Measurements from ENCODE around the gene TMX4.

Gene TMX4

DNA sequence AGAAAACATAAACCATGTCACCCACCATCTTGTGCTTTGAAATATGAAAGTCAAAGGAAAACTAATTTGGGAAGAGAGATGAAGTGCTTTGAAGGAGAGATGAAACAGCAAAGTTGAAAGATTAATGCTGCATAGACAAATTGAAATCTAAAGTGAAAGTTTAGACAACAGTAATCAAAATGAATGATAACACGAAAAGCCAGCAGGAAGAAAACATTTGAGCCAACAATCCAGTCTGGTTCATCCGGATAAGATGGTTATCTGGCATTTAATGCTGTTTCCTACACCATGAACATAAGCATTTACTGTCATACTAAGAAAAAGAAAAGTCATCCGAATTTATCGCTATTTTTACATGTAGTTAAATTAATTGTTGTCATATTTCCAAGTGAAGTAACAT is 79.9 kb downstream of the TMX4 start:
- TF ChIP-seq JUND (IDR thresholded peaks at IDR 0.05; ENCODE audit: low read depth), result no peak
- in situ Hi-C loops (cut with HindIII; ENCODE audit: low pct_unique_long_range_greater_than_20kb, low sequenced_read_pairs), result no loop called here
- DNase-seq (ENCODE audit: low read depth in 1 of 2, low spot score in 1 of 2), result no peak

GRCh38 chr20:7938058-7938457 is 81.5 kb downstream of the TMX4 start:
- no peak for DNase-seq (ENCODE audit: low read depth in 1 of 2, low spot score in 1 of 2)
- in situ Hi-C loops (cut with HindIII; ENCODE audit: low pct_unique_long_range_greater_than_20kb, low sequenced_read_pairs), result no loop called here
- TF ChIP-seq JUND (IDR thresholded peaks at IDR 0.05; ENCODE audit: low read depth), result no peak

- DNase-seq (ENCODE audit: low read depth in 1 of 2, low spot score in 1 of 2), result no peak
- in situ Hi-C loops (cut with HindIII; ENCODE audit: low pct_unique_long_range_greater_than_20kb, low sequenced_read_pairs), result no loop called here
- no peak for TF ChIP-seq JUND (IDR thresholded peaks at IDR 0.05; ENCODE audit: low read depth)
These were observed 82.2 kb downstream of the TMX4 start for GRCh38 chr20:7937328-7937727.

- TF ChIP-seq JUND (IDR thresholded peaks at IDR 0.05; ENCODE audit: low read depth), result no peak
- DNase-seq (ENCODE audit: low read depth in 1 of 2, low spot score in 1 of 2), result no peak
- in situ Hi-C loops (cut with HindIII; ENCODE audit: low pct_unique_long_range_greater_than_20kb, low sequenced_read_pairs), result no loop called here
These were observed 84.5 kb downstream of the TMX4 start for GRCh38 chr20:7935027-7935551.

DNA sequence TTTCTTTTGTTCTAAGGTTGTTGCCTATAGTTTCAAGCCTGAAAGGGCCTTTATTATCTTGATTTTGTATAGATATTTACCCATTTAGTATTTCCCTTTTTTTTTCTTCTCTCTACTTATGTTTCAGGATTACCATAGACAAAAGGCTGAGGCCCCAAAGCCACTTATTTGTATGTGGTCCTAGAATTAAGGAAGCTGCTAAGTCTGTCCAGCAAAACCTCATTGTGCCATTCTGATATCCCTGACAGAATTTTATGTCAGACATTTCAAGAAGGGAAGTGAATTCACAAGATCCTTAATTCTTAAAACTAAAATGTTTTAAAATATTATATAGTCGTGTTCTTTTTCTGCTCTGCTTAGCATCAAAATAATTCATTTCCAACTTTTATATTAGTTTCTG is 86.2 kb downstream of the TMX4 start:
- no peak for TF ChIP-seq JUND (IDR thresholded peaks at IDR 0.05; ENCODE audit: low read depth)
- no peak for DNase-seq (ENCODE audit: low read depth in 1 of 2, low spot score in 1 of 2)
- in situ Hi-C loops (cut with HindIII; ENCODE audit: low pct_unique_long_range_greater_than_20kb, low sequenced_read_pairs), result no loop called here

- DNase-seq (ENCODE audit: low read depth in 1 of 2, low spot score in 1 of 2), result no peak
- TF ChIP-seq JUND (IDR thresholded peaks at IDR 0.05; ENCODE audit: low read depth), result no peak
- in situ Hi-C loops (cut with HindIII; ENCODE audit: low pct_unique_long_range_greater_than_20kb, low sequenced_read_pairs), result no loop called here
These were observed 89.2 kb downstream of the TMX4 start for GRCh38 chr20:7930343-7930742.
